ENCODE results near the gene GHITM.

- no peak for TF ChIP-seq CTCF (conservative IDR thresholded peaks at IDR 0.05 in 1 of 2, IDR thresholded peaks at IDR 0.05 in 1 of 2; ENCODE audit: low read depth in 1 of 2, low read length in 2 of 2)
- TF ChIP-seq EZH2 (IDR thresholded peaks at IDR 0.05; ENCODE audit: low read length, missing control alignments): peak; percentile 73
Observed at GRCh38 chr10:84194424-84195043, 55.2 kb downstream of the GHITM start, which contains the start of gene CDHR1.

Data from fibroblast of lung (primary cell).